ACHN (cell line): ENCODE measurements around the gene HES3.

ENCODE experiments used
- DNase-seq: peaks from one replicate; pipeline ENCODE4 v3.0.0-alpha.2; 2015
- in situ Hi-C: cut with HindIII; loops from 2 replicates; pipeline ENCODE4 v1.10.0; 2017; ENCODE audit warnings: low sequenced_read_pairs, low pct_ligation_motif_present, low pct_unique_long_range_greater_than_20kb

The HES3 gene

GRCh38 chr1:6272452-6272851 lies 28.5 kb downstream of the HES3 start:
- DNase-seq, result no peak
- in situ Hi-C loops, result no loop called here

- in situ Hi-C loops, result no loop called here
- no peak for DNase-seq
These were observed 28.9 kb downstream of the HES3 start for GRCh38 chr1:6272868-6273267.

DNA sequence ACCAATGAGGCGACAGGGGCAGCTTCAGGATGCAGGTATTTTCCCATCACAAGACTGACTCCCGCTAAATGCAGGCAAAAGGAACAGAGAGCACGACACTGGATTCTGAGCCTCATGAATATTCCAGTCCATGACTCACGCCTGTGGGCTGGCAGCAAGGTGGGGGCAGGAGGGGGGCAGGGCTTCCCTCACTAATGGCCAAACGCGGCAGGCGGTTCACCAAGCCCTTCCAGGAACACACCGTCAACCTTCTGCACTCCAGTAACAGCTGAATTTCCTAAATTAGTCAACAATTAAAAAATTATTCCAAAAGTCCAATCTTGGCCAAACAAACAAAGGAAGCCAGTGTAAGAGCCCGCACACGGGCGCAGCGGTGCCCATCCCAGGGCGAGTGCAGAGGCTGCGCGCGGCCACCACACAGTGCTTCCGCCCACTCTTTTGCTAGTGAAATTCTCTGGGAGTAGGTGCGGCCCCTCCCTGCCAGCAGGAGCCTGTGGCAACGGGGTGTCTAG lies 29.5 kb downstream of the HES3 start:
- peak; percentile 62 for DNase-seq
- in situ Hi-C loops, result no loop called here

- DNase-seq, result no peak
- in situ Hi-C loops, result no loop called here
These were observed 30.1 kb downstream of the HES3 start for GRCh38 chr1:6274102-6274501.

DNA sequence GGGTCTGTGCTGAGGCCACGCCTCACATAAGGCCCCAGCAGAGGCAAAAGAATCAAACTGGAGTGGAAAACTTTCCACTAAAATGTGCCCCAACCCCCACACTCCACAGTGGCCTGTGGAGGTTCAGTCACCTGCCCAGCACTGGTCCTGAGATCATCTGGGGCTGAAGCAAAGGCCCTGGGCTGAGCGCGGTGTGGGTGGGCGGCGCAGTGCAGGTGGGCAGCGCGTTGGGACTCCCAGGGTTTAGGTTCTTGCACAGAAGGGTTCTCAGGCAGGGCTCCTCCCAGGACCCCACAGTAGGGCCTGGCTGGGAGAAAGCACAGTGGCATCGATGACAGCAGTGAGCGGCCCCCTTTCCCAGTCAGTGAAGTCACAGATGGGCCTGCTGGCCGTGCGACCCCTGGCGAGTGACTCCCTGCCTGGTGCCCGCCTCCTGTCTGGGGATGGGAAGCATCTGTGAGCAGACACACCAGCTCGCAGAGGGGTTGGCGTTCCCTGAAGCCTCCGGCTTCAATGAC lies 30.7 kb downstream of the HES3 start:
- DNase-seq, result no peak
- in situ Hi-C loops, result no loop called here

- in situ Hi-C loops, result no loop called here
- DNase-seq, result no peak
These were observed 32.1 kb downstream of the HES3 start for GRCh38 chr1:6275826-6276782.

- in situ Hi-C loops, result no loop called here
- no peak for DNase-seq
These were observed 33.0 kb downstream of the HES3 start for GRCh38 chr1:6276811-6277555.

DNA sequence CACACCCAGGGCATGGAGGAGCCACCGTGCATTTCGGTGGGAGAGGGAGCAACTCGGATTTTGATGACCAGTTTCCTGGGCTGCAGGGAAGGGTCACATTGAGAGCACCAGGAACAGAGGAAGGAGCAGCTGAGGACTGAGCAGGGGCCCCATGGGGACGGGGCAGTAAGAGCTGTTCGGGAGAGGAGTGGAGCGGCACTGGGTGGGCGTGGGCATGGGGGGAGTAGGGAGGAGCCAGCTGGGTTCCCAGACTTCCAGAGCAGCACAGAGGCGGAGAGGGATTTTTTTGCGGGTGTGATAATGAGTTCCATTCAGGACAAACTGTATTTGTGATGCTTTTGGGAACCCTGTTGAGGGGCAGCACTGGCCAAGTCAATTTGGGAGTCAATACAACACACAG lies 34.3 kb downstream of the HES3 start:
- DNase-seq, result no peak
- in situ Hi-C loops, result no loop called here

DNA sequence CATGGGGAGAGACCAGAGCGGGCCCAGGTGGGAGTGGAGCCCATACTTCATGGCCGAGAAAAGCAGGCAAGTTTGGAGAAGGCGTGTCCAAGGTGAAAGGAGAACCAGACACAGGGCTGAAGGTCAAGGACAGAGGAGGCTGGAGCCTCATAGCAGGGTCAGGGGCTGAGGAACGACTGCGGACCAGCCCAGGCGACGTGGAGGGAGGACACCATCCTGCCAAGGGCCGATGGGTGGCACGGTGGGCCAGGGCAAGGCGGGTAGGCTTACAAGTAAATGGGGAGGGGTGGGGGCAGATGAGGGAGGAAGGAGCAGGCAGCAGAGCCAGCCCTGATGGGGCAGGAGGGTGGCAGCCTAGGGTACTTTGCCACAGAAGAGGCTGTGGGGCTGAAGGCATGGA lies 35.1 kb downstream of the HES3 start:
- in situ Hi-C loops, result no loop called here
- no peak for DNase-seq

- in situ Hi-C loops, result no loop called here
- DNase-seq, result no peak
These were observed 35.8 kb downstream of the HES3 start for GRCh38 chr1:6279613-6280383.

GRCh38 chr1:6280761-6281451 lies 36.9 kb downstream of the HES3 start:
- DNase-seq, result peak; percentile 7
- in situ Hi-C loops, result no loop called here

DNA sequence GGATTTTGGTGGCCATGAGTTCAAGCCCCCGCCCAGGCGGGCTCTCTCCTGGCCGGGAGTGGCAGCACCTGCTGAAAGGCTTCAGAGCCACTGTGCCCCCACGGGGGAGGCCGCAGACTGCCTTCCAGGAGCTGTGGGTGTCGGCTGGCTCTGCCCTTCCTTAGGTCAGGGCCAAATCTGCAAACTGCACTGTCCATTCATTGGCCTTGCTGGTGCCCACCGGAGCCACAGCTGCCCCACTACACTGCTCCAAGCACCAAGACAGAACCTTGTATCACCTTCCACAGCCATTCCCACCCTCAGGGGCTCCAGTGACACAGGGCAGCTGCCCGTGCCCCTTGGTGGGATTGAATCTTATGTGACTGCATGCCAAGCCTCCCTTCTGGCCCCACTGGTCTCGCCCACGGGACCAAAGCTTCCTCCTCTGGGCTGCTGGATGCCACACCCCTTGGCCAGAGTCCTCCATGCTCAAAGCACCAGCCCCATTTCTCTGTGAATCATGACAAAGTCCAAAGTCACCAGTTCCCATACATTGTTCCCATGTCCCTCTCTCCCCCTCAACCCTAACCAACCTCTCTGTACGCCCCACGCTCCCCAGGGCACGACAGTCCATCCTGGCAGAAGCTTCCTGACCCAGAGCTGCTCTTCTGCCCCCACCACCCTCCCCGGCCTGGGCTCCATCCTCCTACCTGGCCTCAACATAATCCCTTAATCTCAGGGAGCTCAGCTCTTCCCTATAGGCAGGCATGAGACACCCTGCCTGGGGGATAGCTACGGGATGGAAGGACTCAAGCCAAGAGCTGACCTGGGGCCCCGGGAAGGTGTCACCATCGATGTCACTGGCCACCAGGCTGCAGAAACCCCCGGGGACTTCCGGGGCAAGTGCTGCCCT lies 37.8 kb downstream of the HES3 start:
- in situ Hi-C loops, result no loop called here

GRCh38 chr1:6282577-6283270 lies 38.7 kb downstream of the HES3 start:
- no peak for DNase-seq
- in situ Hi-C loops, result no loop called here

More for the DNA sequence above, 37.8 kb downstream of the HES3 start:
- DNase-seq, result no peak

GRCh38 chr1:6285336-6285735 lies 41.4 kb downstream of the HES3 start:
- no peak for DNase-seq
- in situ Hi-C loops, result no loop called here

GRCh38 chr1:6286266-6286665 lies 42.3 kb downstream of the HES3 start:
- DNase-seq, result no peak
- in situ Hi-C loops, result no loop called here

- in situ Hi-C loops, result no loop called here
- no peak for DNase-seq
These were observed 43.0 kb downstream of the HES3 start for GRCh38 chr1:6287029-6287428.

- DNase-seq, result no peak
- in situ Hi-C loops, result no loop called here
These were observed 43.5 kb downstream of the HES3 start for GRCh38 chr1:6287431-6287886.
